HFF-Myc (cell line): ENCODE results near the gene MYO3B.

ENCODE experiments used
- DNase-seq: peaks from one replicate; pipeline ENCODE4 v3.0.0-alpha.2; 2011; ENCODE audit warnings: low read depth; ENCODE audit errors: extremely low read depth
- H3K4me3 ChIP-seq: replicated peaks from 2 replicates; pipeline ENCODE4 v1.5.1; 2011; ENCODE audit warnings: low read depth, mild to moderate bottlenecking, control low read depth, low read length
- CTCF ChIP-seq: IDR thresholded peaks from 2 replicates; pipeline ENCODE4 v1.5.1; 2012; ENCODE audit warnings: mild to moderate bottlenecking, low read depth, low read length, control low read depth; ENCODE audit errors: missing control alignments

The MYO3B gene

GRCh38 chr2:170690640-170691039 lies 512.7 kb downstream of the MYO3B start:
- no peak for TF ChIP-seq CTCF
- DNase-seq, result no peak
- no peak overlapping the region for H3K4me3 ChIP-seq

GRCh38 chr2:170694316-170694715 lies 516.4 kb downstream of the MYO3B start:
- no peak overlapping the region for H3K4me3 ChIP-seq
- no peak for DNase-seq
- TF ChIP-seq CTCF, result no peak

- no peak for TF ChIP-seq CTCF
- no peak overlapping the region for H3K4me3 ChIP-seq
- no peak for DNase-seq
Measured at GRCh38 chr2:170695521-170696410, 517.8 kb downstream of the MYO3B start.

- H3K4me3 ChIP-seq, result no peak overlapping the region
- DNase-seq, result no peak
- no peak for TF ChIP-seq CTCF
Measured at GRCh38 chr2:170696948-170697347, 519.0 kb downstream of the MYO3B start.

- no peak overlapping the region for H3K4me3 ChIP-seq
- TF ChIP-seq CTCF, result no peak
- no peak for DNase-seq
Measured at GRCh38 chr2:170701011-170701410, 523.1 kb downstream of the MYO3B start.

- no peak for DNase-seq
- no peak overlapping the region for H3K4me3 ChIP-seq
- TF ChIP-seq CTCF, result no peak
Measured at GRCh38 chr2:170703776-170704476, 526.0 kb downstream of the MYO3B start.
